ENCODE data around the gene COA1.

COA1 gene

GRCh38 chr7:43763183-43763582, 33.9 kb upstream of the COA1 start:
- H2AFZ ChIP-seq (ENCODE audit: low read length), result no peak overlapping the region
- TF ChIP-seq EZH2phosphoT487 (IDR thresholded peaks at IDR 0.05; ENCODE audit: low read length) (no peak), EZH2 (optimal IDR thresholded peaks at IDR 0.05; ENCODE audit: low read depth, low read length) (no peak), CTCF (IDR thresholded peaks at IDR 0.05; ENCODE audit: low read length) (no peak)
- H3K9me3 ChIP-seq (replicated peaks; ENCODE audit: insufficient read depth, low read length), result no peaks in the 10 kb centered on the region
- no peak overlapping the region for H3K4me2 ChIP-seq (ENCODE audit: low read depth, low read length)
- no peak overlapping the region for H3K9ac ChIP-seq (ENCODE audit: low read length)
- no peaks in the 10 kb centered on the region for H3K9me2 ChIP-seq (replicated peaks; ENCODE audit: insufficient read depth, low read length)
- no peak overlapping the region for H3K27ac ChIP-seq (ENCODE audit: low read length)
- peaks cover 13% of the 10 kb centered on the region for H3K4me1 ChIP-seq (ENCODE audit: low read length)
- H3F3A ChIP-seq (ENCODE audit: insufficient read depth, low read length), result no peaks in the 10 kb centered on the region
- no peak overlapping the region for H3K4me3 ChIP-seq (ENCODE audit: low read length)
- DNase-seq, result no peak
- H3K79me2 ChIP-seq (ENCODE audit: low read length), result peaks cover 34% of the 10 kb centered on the region
- no peaks in the 10 kb centered on the region for H3K36me3 ChIP-seq (replicated peaks; ENCODE audit: insufficient read depth, low read length)
- H3K27me3 ChIP-seq (replicated peaks; ENCODE audit: insufficient read depth, low read length), result no peaks in the 10 kb centered on the region
- H4K20me1 ChIP-seq (ENCODE audit: insufficient read depth, low read length), result no peaks in the 10 kb centered on the region

GRCh38 chr7:43761938-43762692, 32.8 kb upstream of the COA1 start:
- H3K27me3 ChIP-seq (replicated peaks; ENCODE audit: insufficient read depth, low read length), result no peaks in the 10 kb centered on the region
- no peaks in the 10 kb centered on the region for H3K9me2 ChIP-seq (replicated peaks; ENCODE audit: insufficient read depth, low read length)
- H4K20me1 ChIP-seq (ENCODE audit: insufficient read depth, low read length), result no peaks in the 10 kb centered on the region
- no peak overlapping the region for H3K4me3 ChIP-seq (ENCODE audit: low read length)
- TF ChIP-seq EZH2phosphoT487 (IDR thresholded peaks at IDR 0.05; ENCODE audit: low read length), result no peak
- TF ChIP-seq CTCF (IDR thresholded peaks at IDR 0.05; ENCODE audit: low read length), result no peak
- TF ChIP-seq EZH2 (optimal IDR thresholded peaks at IDR 0.05; ENCODE audit: low read depth, low read length), result no peak
- H3K36me3 ChIP-seq (replicated peaks; ENCODE audit: insufficient read depth, low read length), result no peaks in the 10 kb centered on the region
- H3K4me1 ChIP-seq (ENCODE audit: low read length), result peaks cover 24% of the 10 kb centered on the region
- H3K27ac ChIP-seq (ENCODE audit: low read length), result no peak overlapping the region
- peak overlapping the region; percentile 23 for H3K4me2 ChIP-seq (ENCODE audit: low read depth, low read length)
- no peak for DNase-seq
- H3K9me3 ChIP-seq (replicated peaks; ENCODE audit: insufficient read depth, low read length), result no peaks in the 10 kb centered on the region
- no peak overlapping the region for H2AFZ ChIP-seq (ENCODE audit: low read length)
- peaks cover 8% of the 10 kb centered on the region for H3F3A ChIP-seq (ENCODE audit: insufficient read depth, low read length)
- H3K9ac ChIP-seq (ENCODE audit: low read length), result no peak overlapping the region
- H3K79me2 ChIP-seq (ENCODE audit: low read length), result peaks cover 31% of the 10 kb centered on the region

GRCh38 chr7:43761382-43761781, 32.1 kb upstream of the COA1 start:
- Histone ChIP-seq H3K4me3 (ENCODE audit: low read length) (no peak overlapping the region), H4K20me1 (ENCODE audit: insufficient read depth, low read length) (no peaks in the 10 kb centered on the region), H3K4me1 (ENCODE audit: low read length) (peaks cover 31% of the 10 kb centered on the region), H2AFZ (ENCODE audit: low read length) (no peak overlapping the region), H3K4me2 (ENCODE audit: low read depth, low read length) (no peak overlapping the region), H3K36me3 (replicated peaks; ENCODE audit: insufficient read depth, low read length) (no peaks in the 10 kb centered on the region), H3K27me3 (replicated peaks; ENCODE audit: insufficient read depth, low read length) (no peaks in the 10 kb centered on the region), H3K27ac (ENCODE audit: low read length) (no peak overlapping the region), H3K79me2 (ENCODE audit: low read length) (peaks cover 29% of the 10 kb centered on the region), H3K9ac (ENCODE audit: low read length) (no peak overlapping the region), H3K9me3 (replicated peaks; ENCODE audit: insufficient read depth, low read length) (no peaks in the 10 kb centered on the region), H3F3A (ENCODE audit: insufficient read depth, low read length) (peaks cover 16% of the 10 kb centered on the region), H3K9me2 (replicated peaks; ENCODE audit: insufficient read depth, low read length) (no peaks in the 10 kb centered on the region)
- no peak for TF ChIP-seq CTCF (IDR thresholded peaks at IDR 0.05; ENCODE audit: low read length)
- TF ChIP-seq EZH2 (optimal IDR thresholded peaks at IDR 0.05; ENCODE audit: low read depth, low read length), result no peak
- no peak for TF ChIP-seq EZH2phosphoT487 (IDR thresholded peaks at IDR 0.05; ENCODE audit: low read length)
- DNase-seq, result no peak
